UCSD-AML1 (cell line): ENCODE results near the gene JTB.
"Not testable (repeated sequence)": the region's sequence is repeated elsewhere in the genome, so short reads cannot be mapped to it uniquely, and the experiment has no call there.

ENCODE experiments used
- DNase-seq: peaks from one replicate; lab custom pipeline; 2025; ENCODE audit not compliant: unreplicated experiment; lab: John Stamatoyannopoulos, UW

JTB gene

GRCh38 chr1:153977250-153978240, at the start of gene JTB:
JTB (minus strand) TSS chr1:153977674; CDS start chr1:153977252, 422 bp downstream.
- DNase-seq = peak; percentile 84

GRCh38 chr1:154019940-154020339, 42.5 kb upstream of the JTB start:
- no peak for DNase-seq

- DNase-seq = no peak
Measured at GRCh38 chr1:154019269-154019668, 41.8 kb upstream of the JTB start.

- DNase-seq = no peak
Measured at GRCh38 chr1:154014154-154014907, 36.9 kb upstream of the JTB start.

GRCh38 chr1:154012543-154012942, 35.1 kb upstream of the JTB start:
- not testable (repeated sequence) for DNase-seq

GRCh38 chr1:154012129-154012528, 34.7 kb upstream of the JTB start:
- DNase-seq = no peak

GRCh38 chr1:154006136-154006535, 28.7 kb upstream of the JTB start:
- DNase-seq = no peak

GRCh38 chr1:154000420-154000819, 22.9 kb upstream of the JTB start:
- DNase-seq = no peak

GRCh38 chr1:153996882-153997281, 19.4 kb upstream of the JTB start:
- not testable (repeated sequence) for DNase-seq

GRCh38 chr1:153995640-153996039, 18.2 kb upstream of the JTB start:
- no peak for DNase-seq

GRCh38 chr1:153995202-153995601, 17.7 kb upstream of the JTB start:
- no peak for DNase-seq

GRCh38 chr1:153991806-153992205, 14.3 kb upstream of the JTB start:
- DNase-seq = no peak

GRCh38 chr1:153991151-153991630, 13.7 kb upstream of the JTB start:
- no peak for DNase-seq

- peak; percentile 86 for DNase-seq
Measured at GRCh38 chr1:153990468-153991150, 13.1 kb upstream of the JTB start, which contains the start of gene RPS27. RPS27 (plus strand) TSS chr1:153990762; CDS start chr1:153990797, 35 bp downstream.

- DNase-seq = no peak
Measured at GRCh38 chr1:153987621-153988020, 10.1 kb upstream of the JTB start.

GRCh38 chr1:153985941-153986761, 8.7 kb upstream of the JTB start, which contains the start of gene RAB13:
RAB13 (minus strand) TSS chr1:153986339; CDS start chr1:153986236, 103 bp downstream.
- peak; percentile 79 for DNase-seq

GRCh38 chr1:153985341-153985912, 8.0 kb upstream of the JTB start:
- no peak for DNase-seq

- DNase-seq = no peak
Measured at GRCh38 chr1:153984123-153984894, 6.8 kb upstream of the JTB start.

- not testable (repeated sequence) for DNase-seq
Measured at GRCh38 chr1:153981735-153982134, 4.3 kb upstream of the JTB start.
